ENCODE measurements around the gene MTSS2.

- TF ChIP-seq EZH2 (IDR thresholded peaks at IDR 0.05; ENCODE audit: borderline replicate concordance) (no peak), CTCF (IDR thresholded peaks at IDR 0.05; ENCODE audit: poor library complexity) (no peak)
These were observed 1.3 kb upstream of the MTSS2 start for GRCh38 chr16:70687102-70687511.

Data from hepatocyte (in vitro differentiated cells).